PFSK-1 (cell line): ENCODE data around the gene HESX1.

Experiments
- FOXP2 ChIP-seq: optimal IDR thresholded peaks from 2 replicates; pipeline ENCODE3; 2011; ENCODE audit warnings: borderline replicate concordance, control low read depth, inconsistent platforms; ENCODE audit not compliant: insufficient read depth; ENCODE audit errors: extremely low read length, extremely low read depth
- POLR2AphosphoS5 ChIP-seq: IDR thresholded peaks from 2 replicates; pipeline ENCODE4 v1.6.1; 2012; ENCODE audit warnings: low read depth, mild to moderate bottlenecking, control low read depth, low read length, moderate library complexity
- SIN3A ChIP-seq: IDR thresholded peaks from 2 replicates; pipeline ENCODE4 v1.6.1; 2012; ENCODE audit warnings: mild to moderate bottlenecking, low read length, moderate library complexity, borderline replicate concordance; ENCODE audit not compliant: insufficient read depth
- TAF1 ChIP-seq: IDR thresholded peaks from 2 replicates; pipeline ENCODE4 v1.6.1; 2012; ENCODE audit warnings: low read length, control low read depth, borderline replicate concordance; ENCODE audit not compliant: insufficient read depth
- TF ChIP-seq, protein P1 (sequence below), 2 experiments: IDR thresholded peaks; 2 replicates each; pipeline versions ENCODE4 v1.6.1 to v1.8.0; 2011 to 2012; ENCODE audit warnings: low read depth in 2 of 2, low read length in 2 of 2, control low read depth in 1 of 2, inconsistent platforms in 1 of 2, mild to moderate bottlenecking in 1 of 2, moderate library complexity in 1 of 2; ENCODE audit not compliant: insufficient read depth in 1 of 2

Gene HESX1

DNA sequence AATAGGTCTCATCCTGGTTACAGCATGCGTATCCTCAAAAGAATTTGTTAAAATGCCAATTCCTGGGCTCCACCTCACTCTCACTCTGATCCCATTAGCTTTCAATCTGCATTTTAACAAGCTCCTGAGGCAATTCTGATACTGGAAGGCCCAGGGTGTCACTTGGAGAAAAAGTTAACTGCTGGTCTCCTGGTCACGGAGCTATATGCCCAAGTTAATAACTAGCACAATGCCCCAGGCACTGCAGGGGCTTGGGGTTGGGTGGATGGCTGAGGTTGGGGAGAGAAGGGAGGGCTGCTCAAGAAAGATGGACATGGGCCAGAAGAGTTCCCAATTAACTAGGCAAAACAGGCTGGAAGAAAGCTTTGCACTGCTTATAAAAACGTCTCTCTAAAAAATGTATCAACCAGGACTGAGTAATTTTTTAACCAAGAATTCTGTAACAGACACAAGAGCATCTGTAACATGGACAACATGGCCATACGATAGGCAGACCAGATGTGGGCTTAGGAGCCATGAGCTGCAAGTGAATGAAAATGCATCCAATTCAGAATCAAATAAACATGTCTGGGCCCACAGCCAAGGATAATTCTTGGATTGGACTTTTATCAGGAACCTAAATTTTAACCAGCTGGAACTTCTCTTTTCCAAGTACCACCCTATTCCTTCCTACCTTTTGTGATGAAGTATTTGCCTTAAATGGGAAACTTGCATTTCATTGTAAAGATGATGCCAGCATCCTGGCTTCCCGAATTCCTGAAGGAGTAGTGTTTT, 38.8 kb downstream of the HESX1 start:
- TF ChIP-seq, protein P1, sequence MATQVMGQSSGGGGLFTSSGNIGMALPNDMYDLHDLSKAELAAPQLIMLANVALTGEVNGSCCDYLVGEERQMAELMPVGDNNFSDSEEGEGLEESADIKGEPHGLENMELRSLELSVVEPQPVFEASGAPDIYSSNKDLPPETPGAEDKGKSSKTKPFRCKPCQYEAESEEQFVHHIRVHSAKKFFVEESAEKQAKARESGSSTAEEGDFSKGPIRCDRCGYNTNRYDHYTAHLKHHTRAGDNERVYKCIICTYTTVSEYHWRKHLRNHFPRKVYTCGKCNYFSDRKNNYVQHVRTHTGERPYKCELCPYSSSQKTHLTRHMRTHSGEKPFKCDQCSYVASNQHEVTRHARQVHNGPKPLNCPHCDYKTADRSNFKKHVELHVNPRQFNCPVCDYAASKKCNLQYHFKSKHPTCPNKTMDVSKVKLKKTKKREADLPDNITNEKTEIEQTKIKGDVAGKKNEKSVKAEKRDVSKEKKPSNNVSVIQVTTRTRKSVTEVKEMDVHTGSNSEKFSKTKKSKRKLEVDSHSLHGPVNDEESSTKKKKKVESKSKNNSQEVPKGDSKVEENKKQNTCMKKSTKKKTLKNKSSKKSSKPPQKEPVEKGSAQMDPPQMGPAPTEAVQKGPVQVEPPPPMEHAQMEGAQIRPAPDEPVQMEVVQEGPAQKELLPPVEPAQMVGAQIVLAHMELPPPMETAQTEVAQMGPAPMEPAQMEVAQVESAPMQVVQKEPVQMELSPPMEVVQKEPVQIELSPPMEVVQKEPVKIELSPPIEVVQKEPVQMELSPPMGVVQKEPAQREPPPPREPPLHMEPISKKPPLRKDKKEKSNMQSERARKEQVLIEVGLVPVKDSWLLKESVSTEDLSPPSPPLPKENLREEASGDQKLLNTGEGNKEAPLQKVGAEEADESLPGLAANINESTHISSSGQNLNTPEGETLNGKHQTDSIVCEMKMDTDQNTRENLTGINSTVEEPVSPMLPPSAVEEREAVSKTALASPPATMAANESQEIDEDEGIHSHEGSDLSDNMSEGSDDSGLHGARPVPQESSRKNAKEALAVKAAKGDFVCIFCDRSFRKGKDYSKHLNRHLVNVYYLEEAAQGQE (IDR thresholded peaks at IDR 0.05; ENCODE audit: insufficient read depth in 1 of 2, low read depth in 2 of 2, low read length in 2 of 2) = no peak
- TF ChIP-seq POLR2AphosphoS5 (no peak), FOXP2 (no peak), SIN3A (no peak), TAF1 (no peak)

DNA sequence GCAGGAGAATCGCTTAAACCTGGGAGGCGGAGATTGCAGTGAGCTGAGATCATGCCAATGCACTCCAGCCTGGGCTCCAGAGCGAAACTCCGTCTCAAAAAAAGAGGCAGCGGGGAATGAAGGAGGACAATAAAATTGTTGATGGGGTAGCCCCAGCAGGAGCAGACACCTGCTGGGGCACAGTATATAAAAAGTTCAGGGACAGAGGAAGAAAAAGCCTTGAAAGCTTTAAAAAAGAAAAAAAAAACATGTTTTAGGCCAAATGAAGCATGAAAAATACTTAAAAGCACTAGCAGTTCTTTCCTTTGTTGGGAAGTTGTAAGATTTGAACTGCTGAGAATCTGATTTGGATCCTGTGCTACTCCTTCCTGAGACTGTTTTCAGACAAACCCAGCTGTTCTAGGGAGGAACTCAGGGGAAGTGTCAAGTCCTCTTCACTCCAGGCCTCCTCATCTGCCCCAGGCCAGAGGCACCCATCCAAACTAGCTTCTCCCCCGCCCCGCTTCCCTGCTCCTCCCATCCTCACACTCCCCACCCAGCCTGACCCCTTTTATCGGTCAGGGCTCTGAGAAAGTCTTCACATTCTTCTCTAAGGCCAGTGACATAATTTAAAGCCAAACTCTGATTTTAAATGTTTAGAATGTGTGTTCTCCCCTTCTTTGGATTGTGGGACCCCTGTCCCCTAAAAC, 39.6 kb downstream of the HESX1 start:
- TF ChIP-seq TAF1 (no peak), POLR2AphosphoS5 (no peak), SIN3A (no peak), FOXP2 (no peak)
- TF ChIP-seq, protein P1 (IDR thresholded peaks at IDR 0.05; ENCODE audit: insufficient read depth in 1 of 2, low read depth in 2 of 2, low read length in 2 of 2) = no peak

DNA sequence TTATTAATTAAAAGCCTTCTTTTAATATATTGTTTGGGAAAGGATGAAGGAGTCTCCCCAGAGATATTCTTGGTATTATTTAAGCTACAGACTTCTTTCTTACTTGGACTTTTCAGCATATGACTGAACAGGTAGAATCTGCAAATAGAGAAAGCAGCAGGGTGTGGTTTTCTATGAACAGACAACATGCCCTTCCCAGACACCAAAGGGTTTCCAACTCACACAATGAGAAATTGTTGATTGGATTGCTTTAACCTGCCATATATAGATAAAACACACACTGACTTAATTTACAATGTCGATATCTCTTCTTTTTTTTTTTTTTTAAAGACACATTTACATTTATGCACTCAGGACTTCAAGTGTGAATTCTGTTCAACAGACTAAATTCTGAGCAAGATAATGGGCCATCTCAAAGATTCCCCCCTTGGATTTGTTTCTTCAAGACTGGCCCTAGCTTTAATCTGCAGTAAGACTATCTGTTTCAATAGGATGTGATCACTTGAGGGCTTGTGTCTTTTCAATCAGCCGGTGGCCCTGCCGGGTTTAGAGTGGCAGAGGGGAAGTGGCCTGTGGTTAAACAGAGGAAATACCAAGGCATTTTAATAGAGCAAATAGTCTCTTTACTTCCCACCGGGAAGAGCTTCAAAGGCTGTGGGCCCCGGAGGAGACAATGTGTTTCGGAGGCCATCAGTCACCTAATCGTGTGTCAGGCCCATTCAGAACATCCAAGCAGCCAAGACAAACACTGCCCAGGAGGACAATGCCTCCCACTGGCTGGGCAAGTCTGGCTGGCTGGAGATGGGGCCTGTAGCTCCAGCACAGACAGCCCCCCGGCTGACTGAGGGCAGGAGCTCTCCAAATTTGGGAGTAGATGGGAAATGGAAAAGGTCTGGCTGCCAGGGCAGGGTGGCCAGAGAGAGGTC, 40.7 kb downstream of the HESX1 start:
- no peak for TF ChIP-seq SIN3A
- TF ChIP-seq, protein P1 (IDR thresholded peaks at IDR 0.05; ENCODE audit: insufficient read depth in 1 of 2, low read depth in 2 of 2, low read length in 2 of 2) = 0 out of 4 replicates have a peak, but pooled peaks of 1 of the 2 experiments have one; percentile 11

DNA sequence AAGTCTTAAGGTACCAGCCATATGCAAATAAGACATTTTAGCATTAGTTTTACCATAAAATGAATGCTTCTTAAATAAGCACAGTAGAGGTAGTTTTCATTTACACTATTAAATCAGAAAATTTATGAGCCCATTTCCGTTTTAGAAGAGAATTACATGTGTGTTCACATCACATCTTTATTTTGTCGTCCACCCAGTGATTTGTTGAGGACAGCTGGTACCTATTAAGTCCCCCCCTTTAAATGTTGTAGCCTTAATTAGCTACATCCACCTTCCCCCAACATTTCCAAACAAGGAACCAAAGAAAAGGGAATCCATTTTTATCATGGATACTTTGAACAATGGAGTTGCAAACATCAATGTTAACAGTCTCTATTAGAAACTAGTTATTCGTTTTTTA, 41.5 kb downstream of the HESX1 start:
- TF ChIP-seq POLR2AphosphoS5 (no peak), FOXP2 (no peak), SIN3A (no peak), TAF1 (no peak)
- TF ChIP-seq, protein P1 (IDR thresholded peaks at IDR 0.05; ENCODE audit: insufficient read depth in 1 of 2, low read depth in 2 of 2, low read length in 2 of 2) = no peak
